SK-N-SH treated with all-trans-retinoic acid at 6 μM for 48 hours (cell line): ENCODE results near the gene REM2.

Experiments used
- ARNTL ChIP-seq: fragments of 450-650 bp; formaldehyde crosslinking; IDR thresholded peaks from 2 replicates; pipeline ENCODE4 v1.5.0; 2020; ENCODE audit warnings: low read depth, mild to moderate bottlenecking, moderate library complexity, borderline replicate concordance
- CREB5 ChIP-seq: fragments of 250-450 bp; sonication (Bioruptor Pico); IDR thresholded peaks from 2 replicates; pipeline ENCODE4 v1.5.1; 2020; ENCODE audit warnings: low read depth, mild to moderate bottlenecking, moderate library complexity
- GLIS3 ChIP-seq: fragments of 250-450 bp; sonication (Bioruptor Pico); IDR thresholded peaks from 2 replicates; pipeline ENCODE4 v1.5.0; 2020; ENCODE audit warnings: mild to moderate bottlenecking, moderate library complexity
- ISL1 ChIP-seq: fragments of 250-450 bp; sonication (Bioruptor Pico); IDR thresholded peaks from 2 replicates; pipeline ENCODE4 v2.1.2; 2022; ENCODE audit warnings: mild to moderate bottlenecking, moderate library complexity
- OSR1 ChIP-seq: fragments of 250-450 bp; sonication (Bioruptor Pico); IDR thresholded peaks from 2 replicates; pipeline ENCODE4 v1.8.0; 2022; ENCODE audit warnings: moderate library complexity, mild to moderate bottlenecking, inconsistent platforms
- PATZ1 ChIP-seq: fragments of 250-450 bp; sonication (Bioruptor Pico); IDR thresholded peaks from 2 replicates; pipeline ENCODE4 v1.8.0; 2020; ENCODE audit warnings: mild to moderate bottlenecking, moderate library complexity, borderline replicate concordance
- RARB ChIP-seq: fragments of 250-450 bp; sonication (Bioruptor Pico); IDR thresholded peaks from 2 replicates; pipeline ENCODE4 v1.8.0; 2021; ENCODE audit warnings: mild to moderate bottlenecking, moderate library complexity
- SNAI2 ChIP-seq: fragments of 250-450 bp; sonication (Bioruptor Pico); IDR thresholded peaks from 2 replicates; pipeline ENCODE4 v1.5.0; 2020; ENCODE audit warnings: mild to moderate bottlenecking, moderate library complexity
- ZC3H10 ChIP-seq: fragments of 250-450 bp; sonication (Bioruptor Pico); IDR thresholded peaks from 2 replicates; pipeline ENCODE4 v1.5.1; 2021; ENCODE audit warnings: mild to moderate bottlenecking, moderate library complexity
- ZFP3 ChIP-seq: fragments of 250-450 bp; sonication (Bioruptor Pico); IDR thresholded peaks from 2 replicates; pipeline ENCODE4 v1.5.0; 2020; ENCODE audit warnings: mild to moderate bottlenecking, moderate library complexity
- ZNF8 ChIP-seq: fragments of 450-650 bp; formaldehyde crosslinking; IDR thresholded peaks from 2 replicates; pipeline ENCODE4 v1.5.0; 2020; ENCODE audit warnings: mild to moderate bottlenecking, moderate library complexity

- TF ChIP-seq ZNF8, result no peak
- no peak for TF ChIP-seq PATZ1 (CRISPR knock-in tag)
- no peak for TF ChIP-seq SNAI2
- TF ChIP-seq ZFP3 (CRISPR knock-in tag), result no peak
- TF ChIP-seq RARB (CRISPR knock-in tag), result no peak
- no peak for TF ChIP-seq ARNTL (CRISPR knock-in tag)
- TF ChIP-seq GLIS3 (CRISPR knock-in tag), result no peak
- TF ChIP-seq OSR1 (CRISPR knock-in tag), result no peak
- no peak for TF ChIP-seq ZC3H10 (CRISPR knock-in tag)
- no peak for TF ChIP-seq ISL1 (CRISPR knock-in tag)
- TF ChIP-seq CREB5 (CRISPR knock-in tag), result no peak
Measured at GRCh38 chr14:22893706-22894105, 10.7 kb downstream of the REM2 start.
